Gastrocnemius medialis (tissue), 4 donors: ENCODE measurements around the gene COL4A1.

Experiments used
- CTCF ChIP-seq, 5 experiments: fragments of 450-650 bp in 3 of 5; fragments of 200-600 bp in 2 of 5; sonication (generic) in 2 of 5; IDR thresholded peaks in 4 of 5; conservative IDR thresholded peaks in 1 of 5; 1 replicate in 4 of 5; 2 replicates in 1 of 5; pipeline ENCODE4 v1.5.1; 2016 to 2019; ENCODE audit warnings: antibody characterized with exemption in 5 of 5, mild to moderate bottlenecking in 3 of 5, moderate library complexity in 3 of 5
- POLR2A ChIP-seq, 2 donors: fragments of 450-650 bp; IDR thresholded peaks; one replicate each; pipeline ENCODE4 v1.6.1; 2017; ENCODE audit warnings: antibody characterized with exemption in 2 of 2, mild to moderate bottlenecking in 2 of 2, moderate library complexity in 2 of 2

GRCh38 chr13:110334841-110335490 lies 28.0 kb upstream of the COL4A1 start:
- no peak for TF ChIP-seq CTCF (IDR thresholded peaks at IDR 0.05 in 4 of 5, conservative IDR thresholded peaks at IDR 0.05 in 1 of 5)
- TF ChIP-seq POLR2A (IDR thresholded peaks at IDR 0.05) = no peak
